ENCODE results near the gene SORCS1. TPM values are rescaled to one million over a fixed set of nuclear protein-coding genes. Genes with fewer than 3 reads are reported as not detected.

The SORCS1 gene
- polyA plus RNA-seq, 1 donor (not counting 4 experiments of a cell fraction or from before 2014, with no cell fraction given) = not detected

GRCh38 chr10:106898446-106898845, 266.1 kb downstream of the SORCS1 start:
- H3K4me2 ChIP-seq (ENCODE audit: control insufficient read depth, extremely low read depth, insufficient read depth, low read depth, low read length) = no peak overlapping the region
- FAIRE-seq = no peak

GRCh38 chr10:106897719-106898118, 266.8 kb downstream of the SORCS1 start:
- Histone ChIP-seq H3K4me1 (ENCODE audit: control insufficient read depth, extremely low read depth, insufficient read depth, low read length) (no peaks in the 10 kb centered on the region), H3K9ac (ENCODE audit: control insufficient read depth, extremely low read depth, insufficient read depth, low read length) (no peak overlapping the region), H3K9me3 (ENCODE audit: control insufficient read depth, low read depth, low read length) (no peaks in the 10 kb centered on the region), H3K27me3 (ENCODE audit: control insufficient read depth, extremely low read depth, insufficient read depth, low read length) (no peaks in the 10 kb centered on the region), H3K36me3 (ENCODE audit: control insufficient read depth in 2 of 2, extremely low read depth in 1 of 2, insufficient read depth in 2 of 2, low read length in 2 of 2) (no peaks in the 10 kb centered on the region), H4K20me1 (ENCODE audit: control insufficient read depth, extremely low read depth, insufficient read depth, low read length) (no peaks in the 10 kb centered on the region), H3K79me2 (ENCODE audit: control insufficient read depth, insufficient read depth, low read length) (no peaks in the 10 kb centered on the region), H3K9me1 (ENCODE audit: control insufficient read depth, extremely low read depth, insufficient read depth, low read length) (no peaks in the 10 kb centered on the region), H2AFZ (ENCODE audit: control insufficient read depth, low read length) (no peak overlapping the region), H3K27ac (ENCODE audit: control insufficient read depth, insufficient read depth, low read length) (no peak overlapping the region), H3K4me3 (ENCODE audit: control insufficient read depth in 2 of 3, extremely low read depth in 1 of 3, insufficient read depth in 2 of 3, low read depth in 1 of 3, low read length in 3 of 3) (no peak overlapping the region), H3K4me2 (ENCODE audit: control insufficient read depth, extremely low read depth, insufficient read depth, low read depth, low read length) (no peak overlapping the region)
- FAIRE-seq (no peak), DNase-seq (ENCODE audit: low read depth, low spot score) (no peak)
- dilution Hi-C loops (cut with MboI; ENCODE audit: extremely low pct_ligation_motif_present, low sequenced_read_pairs) = no loop called here
- no peak for TF ChIP-seq EZH2 (IDR thresholded peaks at IDR 0.05; ENCODE audit: low read length)
- no peak for TF ChIP-seq CTCF (optimal IDR thresholded peaks at IDR 0.05 in 1 of 3, IDR thresholded peaks at IDR 0.05 in 1 of 3, conservative IDR thresholded peaks at IDR 0.05 in 1 of 3; ENCODE audit: extremely low read depth in 1 of 3, insufficient read depth in 2 of 3, low read length in 3 of 3)

More at GRCh38 chr10:106898446-106898845, 266.1 kb downstream of the SORCS1 start:
- no peaks in the 10 kb centered on the region for H3K4me1 ChIP-seq (ENCODE audit: control insufficient read depth, extremely low read depth, insufficient read depth, low read length)
- no peaks in the 10 kb centered on the region for H4K20me1 ChIP-seq (ENCODE audit: control insufficient read depth, extremely low read depth, insufficient read depth, low read length)
- H3K27me3 ChIP-seq (ENCODE audit: control insufficient read depth, extremely low read depth, insufficient read depth, low read length) = no peaks in the 10 kb centered on the region
- no peaks in the 10 kb centered on the region for H3K9me1 ChIP-seq (ENCODE audit: control insufficient read depth, extremely low read depth, insufficient read depth, low read length)
- H3K9me3 ChIP-seq (ENCODE audit: control insufficient read depth, low read depth, low read length) = no peaks in the 10 kb centered on the region
- H3K79me2 ChIP-seq (ENCODE audit: control insufficient read depth, insufficient read depth, low read length) = no peaks in the 10 kb centered on the region
- H3K27ac ChIP-seq (ENCODE audit: control insufficient read depth, insufficient read depth, low read length) = no peak overlapping the region
- H3K9ac ChIP-seq (ENCODE audit: control insufficient read depth, extremely low read depth, insufficient read depth, low read length) = no peak overlapping the region
- dilution Hi-C loops (cut with MboI; ENCODE audit: extremely low pct_ligation_motif_present, low sequenced_read_pairs) = no loop called here
- no peak for DNase-seq (ENCODE audit: low read depth, low spot score)
- TF ChIP-seq EZH2 (IDR thresholded peaks at IDR 0.05; ENCODE audit: low read length) = no peak
- no peak for TF ChIP-seq CTCF (optimal IDR thresholded peaks at IDR 0.05 in 1 of 3, IDR thresholded peaks at IDR 0.05 in 1 of 3, conservative IDR thresholded peaks at IDR 0.05 in 1 of 3; ENCODE audit: extremely low read depth in 1 of 3, insufficient read depth in 2 of 3, low read length in 3 of 3)
- no peak overlapping the region for H2AFZ ChIP-seq (ENCODE audit: control insufficient read depth, low read length)
- no peak overlapping the region for H3K4me3 ChIP-seq (ENCODE audit: control insufficient read depth in 2 of 3, extremely low read depth in 1 of 3, insufficient read depth in 2 of 3, low read depth in 1 of 3, low read length in 3 of 3)
- H3K36me3 ChIP-seq (ENCODE audit: control insufficient read depth in 2 of 2, extremely low read depth in 1 of 2, insufficient read depth in 2 of 2, low read length in 2 of 2) = no peaks in the 10 kb centered on the region

Data from keratinocyte (primary cell).